GM12873 (cell line): ENCODE results near the gene KRTAP10-8.

Experiments used
- CTCF ChIP-seq: IDR thresholded peaks from 2 replicates; pipeline ENCODE4 v1.5.1; 2012; ENCODE audit warnings: low read depth, mild to moderate bottlenecking, moderate library complexity, low read length, control low read depth; ENCODE audit not compliant: insufficient read depth; ENCODE audit errors: missing control alignments

The KRTAP10-8 gene

GRCh38 chr21:44589586-44590305 is 22.1 kb upstream of the KRTAP10-8 start:
- no peak for TF ChIP-seq CTCF

DNA sequence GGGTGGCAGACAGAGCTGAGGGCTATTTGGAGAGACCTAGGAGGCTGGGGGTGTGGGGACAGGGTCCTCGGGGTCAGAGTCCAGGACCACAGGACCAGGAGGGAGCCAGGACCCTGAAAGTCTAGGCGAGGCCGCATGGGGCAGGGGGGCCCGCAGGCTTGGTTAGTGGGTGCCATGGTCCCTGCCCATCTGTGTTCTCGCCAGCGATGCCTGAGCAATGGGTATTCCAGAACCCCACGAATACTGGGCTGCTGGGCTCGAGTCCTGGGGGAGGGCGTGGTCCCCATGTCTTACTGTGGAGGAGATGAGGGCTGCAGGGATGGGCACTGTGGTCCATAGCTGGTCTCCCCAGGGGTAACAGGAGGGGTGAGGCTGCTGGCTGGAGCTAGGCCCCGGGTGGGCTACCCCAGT is 21.6 kb upstream of the KRTAP10-8 start:
- no peak for TF ChIP-seq CTCF

GRCh38 chr21:44592446-44593311 is 19.2 kb upstream of the KRTAP10-8 start, which contains the start of gene KRTAP10-6:
Gene KRTAP10-6, minus strand, starts transcription at chr21:44592505. Its CDS starts 21 bp downstream, at chr21:44592484.
- TF ChIP-seq CTCF: no peak

- TF ChIP-seq CTCF: no peak
Measured at GRCh38 chr21:44593598-44594405, 18.1 kb upstream of the KRTAP10-8 start.

GRCh38 chr21:44594406-44594916 is 17.4 kb upstream of the KRTAP10-8 start:
- TF ChIP-seq CTCF: no peak

DNA sequence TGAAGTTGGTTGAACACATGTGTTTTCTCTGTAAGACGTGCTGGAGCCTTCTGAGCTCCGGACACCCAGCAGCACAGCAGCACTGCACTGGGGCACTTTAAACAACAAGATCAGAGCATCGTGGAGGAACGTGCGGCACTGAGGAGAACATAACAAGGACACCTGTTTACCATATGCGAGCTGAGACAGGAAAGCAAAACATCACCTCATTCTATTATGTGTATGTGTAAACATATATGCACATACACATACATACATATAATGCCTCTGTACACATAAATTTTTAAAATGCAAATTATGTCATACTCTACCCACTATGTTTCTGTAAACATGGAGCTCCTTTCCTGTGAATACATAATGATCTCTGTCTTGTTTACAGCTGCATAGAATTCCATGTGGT is 16.4 kb upstream of the KRTAP10-8 start:
- TF ChIP-seq CTCF: no peak
